NOMO-1 treated with DMSO at 0.1 percent for 48 hours (cell line): Measurements from ENCODE around the gene SH3RF2.
"Not testable (repeated sequence)": the region's sequence is repeated elsewhere in the genome, so short reads cannot be mapped to it uniquely, and the experiment has no call there.

ENCODE experiments used
- DNase-seq: peaks from one replicate; lab custom pipeline; 2025; ENCODE audit not compliant: unreplicated experiment; lab: John Stamatoyannopoulos, UW

Gene SH3RF2

DNA sequence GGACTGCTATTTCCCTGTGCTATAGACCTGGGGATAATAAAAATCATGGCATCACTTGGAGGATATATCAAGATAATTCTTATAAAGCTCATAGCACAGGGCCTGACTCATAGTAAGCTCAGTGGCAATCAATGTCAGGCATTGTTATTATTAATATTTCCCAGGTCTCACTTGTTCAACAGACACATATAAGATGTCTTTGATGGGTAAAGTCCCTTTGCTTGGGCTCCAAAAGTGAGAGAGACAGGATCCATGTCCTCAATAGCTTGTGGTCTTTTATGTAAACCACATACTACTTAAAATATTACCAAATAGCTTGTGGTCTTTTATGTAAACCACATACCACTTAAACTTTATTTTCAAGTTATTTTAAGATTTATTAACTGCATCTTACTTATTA, 11.2 kb downstream of the SH3RF2 start:
- peak; percentile 61 for DNase-seq

DNA sequence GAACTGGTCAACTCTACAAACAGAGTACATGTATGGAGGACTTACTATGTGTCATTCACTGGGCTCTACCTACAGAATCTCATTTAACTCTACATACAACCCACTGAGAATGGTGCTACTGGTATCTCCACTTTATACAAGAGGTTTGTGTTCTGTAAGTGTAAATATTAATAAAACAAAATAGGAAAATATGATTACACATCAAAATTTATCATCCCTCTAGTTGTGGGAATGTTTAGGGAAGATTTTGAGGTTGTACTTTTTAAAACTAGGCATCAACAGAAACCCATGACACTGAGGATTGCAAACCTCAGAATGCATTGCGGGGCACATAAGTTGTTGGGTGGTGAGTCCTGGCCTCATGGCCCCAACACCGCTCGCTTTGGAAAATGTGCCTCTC, 11.7 kb downstream of the SH3RF2 start:
- no peak for DNase-seq

DNA sequence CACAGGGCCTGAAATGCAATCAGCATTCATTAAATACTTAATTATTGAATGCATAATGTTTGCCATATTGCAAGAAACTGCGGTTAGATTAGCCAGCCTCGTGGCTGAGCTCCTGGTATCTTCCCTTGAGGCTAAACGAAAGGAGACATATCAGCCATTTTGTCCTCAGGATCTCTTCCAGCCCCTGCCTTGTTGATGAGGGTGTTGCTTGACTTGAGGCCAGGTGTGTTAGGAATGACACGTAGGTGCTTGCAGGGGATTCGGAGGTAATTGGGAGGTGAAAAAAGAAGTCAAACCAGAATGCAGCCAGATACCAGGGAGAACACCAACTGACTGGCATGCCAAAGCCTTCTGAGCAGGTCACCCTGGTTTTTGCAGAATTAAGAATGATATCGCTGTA, 12.5 kb downstream of the SH3RF2 start:
- DNase-seq, result no peak

DNA sequence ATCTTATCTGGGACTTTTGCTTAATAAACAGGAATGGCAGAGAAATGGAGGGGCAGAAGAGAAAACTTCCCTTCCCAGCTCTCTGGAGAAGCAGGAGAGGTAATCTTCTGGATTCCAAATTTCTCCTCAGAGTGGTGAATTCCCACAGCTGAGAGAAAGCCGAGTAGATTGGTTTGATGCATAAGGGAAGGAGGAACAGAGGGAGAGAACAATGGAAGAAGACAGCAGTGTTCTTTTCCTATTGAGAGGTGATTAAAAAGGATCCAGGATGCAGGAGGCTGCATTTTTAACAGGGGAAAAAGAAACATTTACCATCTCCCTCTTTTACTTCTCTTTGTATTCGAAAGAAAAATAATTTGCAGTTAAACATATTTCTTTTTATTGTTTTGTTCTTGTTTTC, 13.1 kb downstream of the SH3RF2 start:
- DNase-seq, result no peak

DNA sequence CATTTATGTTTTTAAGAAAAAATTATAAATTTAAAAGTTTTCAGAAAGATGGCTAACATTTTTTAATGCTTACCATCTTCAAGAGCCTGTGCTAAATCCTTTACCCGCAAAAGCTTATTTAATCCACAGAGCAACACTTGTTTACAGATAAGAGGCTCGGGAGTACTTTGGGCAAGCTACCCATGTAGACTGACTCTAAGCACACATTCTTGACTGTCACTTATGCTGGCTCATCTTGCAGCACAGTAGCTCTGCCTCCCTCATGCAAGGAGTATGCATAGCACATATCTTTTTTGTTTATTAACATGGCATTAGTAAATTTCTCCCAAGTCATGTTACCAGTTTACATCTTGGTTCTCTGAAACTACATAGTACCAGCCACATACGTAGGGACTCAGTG, 14.7 kb downstream of the SH3RF2 start:
- DNase-seq, result no peak

- DNase-seq, result no peak
Observed at GRCh38 chr5:145953202-145953601, 16.8 kb downstream of the SH3RF2 start.

DNA sequence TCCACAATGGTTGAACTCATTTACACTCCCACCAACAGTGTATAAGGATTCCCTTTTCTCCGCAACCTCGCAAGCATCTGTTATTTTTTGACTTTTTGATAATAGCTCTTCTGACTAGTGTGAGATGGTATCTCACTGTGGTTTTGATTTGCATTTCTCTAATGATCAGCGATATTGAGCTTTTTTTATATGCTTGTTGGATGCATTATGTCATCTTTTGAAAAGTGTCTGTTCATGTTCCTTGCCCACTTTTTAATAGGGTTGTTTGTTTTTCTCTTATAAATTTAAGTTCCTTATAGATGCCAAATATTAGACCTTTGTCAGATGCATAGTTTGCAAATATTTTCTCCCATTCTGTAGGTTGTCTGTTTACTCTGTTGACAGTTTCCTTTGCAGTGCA, 17.8 kb downstream of the SH3RF2 start:
- DNase-seq, result not testable (repeated sequence)

- no peak for DNase-seq
Observed at GRCh38 chr5:145957388-145957787, 21.0 kb downstream of the SH3RF2 start.

DNA sequence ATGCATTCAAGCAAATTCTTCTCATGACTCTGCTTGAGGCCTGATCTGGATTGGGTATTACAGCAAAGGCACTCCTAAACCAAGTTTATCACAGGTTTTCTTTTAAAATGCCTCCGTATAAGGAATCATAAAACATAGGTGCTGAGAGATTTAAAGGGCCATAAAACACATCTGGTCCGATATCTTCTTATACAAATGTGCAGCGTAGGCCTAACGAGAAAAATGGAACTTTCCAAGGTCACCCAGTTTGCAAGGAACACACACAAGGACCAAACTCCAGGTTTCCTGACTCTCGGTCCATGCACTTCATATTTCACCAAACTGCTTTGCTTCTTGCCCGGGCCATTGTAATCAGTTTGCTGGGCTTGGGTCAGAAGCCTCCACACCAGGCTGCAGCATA, 22.1 kb downstream of the SH3RF2 start:
- DNase-seq, result no peak

DNA sequence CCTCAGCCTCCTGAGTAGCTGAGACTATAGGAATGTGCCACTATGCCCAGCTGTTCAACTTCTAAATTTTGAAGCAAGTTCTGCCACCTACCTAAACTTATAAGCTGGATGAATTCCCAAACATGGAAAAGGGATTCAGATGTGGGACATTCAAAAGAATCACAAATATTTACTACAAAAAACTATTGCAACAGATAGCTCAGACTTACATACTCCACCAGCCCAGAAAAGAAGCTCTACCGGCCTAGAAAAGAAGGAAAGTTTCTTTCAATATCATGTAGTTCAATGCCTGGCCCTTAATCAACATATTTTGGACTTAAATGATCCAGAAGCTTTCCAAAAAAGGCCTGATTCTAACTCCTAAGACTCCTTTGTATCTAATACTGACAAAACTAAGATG, 23.8 kb downstream of the SH3RF2 start:
- DNase-seq, result no peak

DNA sequence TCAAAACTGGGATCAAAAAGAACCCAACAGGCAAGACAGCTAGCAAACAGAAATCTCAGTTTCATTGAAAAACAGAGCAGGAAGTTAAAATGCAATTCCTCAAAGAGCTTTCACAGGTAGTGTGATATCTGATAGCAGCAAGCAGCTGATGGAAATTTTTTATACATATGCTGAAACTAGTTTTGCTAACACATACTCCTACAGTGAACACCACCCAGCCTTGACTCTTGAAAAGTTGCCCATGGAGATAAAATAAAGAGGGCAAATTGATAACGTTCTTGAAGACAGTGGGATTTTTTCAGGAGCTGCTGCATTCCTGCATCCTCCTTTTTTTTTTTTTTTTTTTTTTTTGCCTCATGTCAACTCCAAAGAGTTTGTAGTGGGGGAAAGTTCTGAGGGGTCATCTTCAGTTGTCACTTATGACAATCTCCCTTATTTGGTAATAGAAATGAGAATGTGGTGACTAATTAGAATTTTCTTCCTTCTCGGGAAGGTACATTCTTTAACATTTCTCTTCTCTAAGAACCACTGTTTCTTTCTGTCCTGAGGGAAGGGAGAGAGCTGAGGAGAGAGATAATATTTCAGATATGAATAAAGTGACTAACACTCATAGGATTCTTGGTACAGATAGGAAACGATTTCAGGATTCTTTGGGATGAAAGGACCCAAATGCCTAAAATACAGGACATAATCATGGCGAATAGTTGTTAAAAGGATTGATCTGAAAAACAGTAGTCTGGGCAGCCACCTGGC, 24.6 kb downstream of the SH3RF2 start:
- DNase-seq, result no peak

DNA sequence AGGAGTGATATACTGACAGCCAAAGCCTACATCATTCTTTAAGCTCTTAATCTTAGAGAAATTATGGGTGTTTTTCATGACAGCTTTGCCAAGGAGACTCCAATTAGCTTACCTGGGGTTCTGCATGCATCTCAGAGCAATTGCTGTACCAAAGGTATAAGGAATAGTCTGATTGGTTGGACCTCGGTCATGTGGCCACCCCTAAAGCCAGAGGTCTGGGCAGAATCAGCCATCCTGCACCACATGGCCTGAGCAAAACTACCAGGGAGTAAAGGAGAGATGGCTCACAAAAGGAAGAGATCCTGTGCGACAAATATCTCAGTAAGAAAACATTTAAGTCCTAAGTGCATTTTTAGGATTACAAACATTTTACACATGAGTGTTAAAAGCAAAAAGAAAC, 25.6 kb downstream of the SH3RF2 start:
- no peak for DNase-seq

GRCh38 chr5:145964008-145964407, 27.6 kb downstream of the SH3RF2 start:
- not testable (repeated sequence) for DNase-seq

- peak; percentile 33 for DNase-seq
Observed at GRCh38 chr5:145965804-145966203, 29.4 kb downstream of the SH3RF2 start.

GRCh38 chr5:145967296-145967695, 30.9 kb downstream of the SH3RF2 start:
- no peak for DNase-seq

DNA sequence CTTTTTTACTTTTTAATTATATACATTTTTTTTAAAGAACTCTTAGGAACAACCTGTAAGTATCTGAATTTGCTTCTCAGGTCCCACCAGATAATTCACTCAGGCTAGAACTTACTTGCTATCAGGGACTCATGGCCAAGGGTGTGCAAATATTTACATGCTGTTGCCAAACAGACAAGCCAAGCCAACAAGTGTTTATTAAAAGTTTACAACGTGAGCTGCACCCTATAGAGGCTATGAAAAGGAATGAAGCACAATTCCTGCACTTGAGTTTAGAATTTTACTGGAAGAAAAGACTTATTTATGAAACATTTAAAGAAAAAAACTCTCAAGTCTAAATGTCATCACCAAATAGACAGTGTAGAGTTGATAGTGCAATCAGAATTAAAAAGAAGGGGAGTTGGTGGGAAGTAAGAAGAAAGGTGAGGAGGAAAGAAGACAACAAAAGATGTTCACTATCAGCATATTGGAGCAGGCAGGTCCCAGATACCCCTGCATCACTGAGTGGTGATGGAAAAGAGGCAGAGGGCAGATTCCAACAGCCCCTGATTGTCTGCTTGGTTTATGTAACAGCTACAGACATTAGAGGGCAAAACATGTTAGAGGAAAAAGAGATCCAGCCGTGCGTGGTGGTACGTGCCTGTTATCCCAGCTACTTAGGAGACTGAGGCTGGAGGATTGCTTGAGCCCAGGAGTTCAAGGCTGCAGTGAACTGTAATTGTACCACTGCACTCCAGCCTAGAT, 32.8 kb downstream of the SH3RF2 start:
- no peak for DNase-seq

DNA sequence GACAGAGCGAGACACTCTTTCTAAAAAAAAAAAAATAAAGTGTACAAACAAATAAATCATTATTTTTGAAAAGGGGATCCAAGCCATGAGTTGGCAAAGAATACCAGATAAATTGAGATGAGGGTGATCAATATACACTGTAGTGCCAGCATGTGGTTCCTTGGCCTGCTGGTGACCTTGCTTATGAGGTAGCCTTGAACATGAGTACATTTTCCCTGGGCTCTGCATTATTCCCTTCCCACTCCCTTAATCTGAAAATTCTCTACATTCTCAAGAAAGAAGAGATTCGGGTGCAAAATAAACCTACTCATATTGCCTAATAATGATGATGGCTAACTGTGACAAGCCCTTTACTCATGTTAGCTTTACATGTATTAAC, 33.3 kb downstream of the SH3RF2 start:
- DNase-seq, result no peak

DNA sequence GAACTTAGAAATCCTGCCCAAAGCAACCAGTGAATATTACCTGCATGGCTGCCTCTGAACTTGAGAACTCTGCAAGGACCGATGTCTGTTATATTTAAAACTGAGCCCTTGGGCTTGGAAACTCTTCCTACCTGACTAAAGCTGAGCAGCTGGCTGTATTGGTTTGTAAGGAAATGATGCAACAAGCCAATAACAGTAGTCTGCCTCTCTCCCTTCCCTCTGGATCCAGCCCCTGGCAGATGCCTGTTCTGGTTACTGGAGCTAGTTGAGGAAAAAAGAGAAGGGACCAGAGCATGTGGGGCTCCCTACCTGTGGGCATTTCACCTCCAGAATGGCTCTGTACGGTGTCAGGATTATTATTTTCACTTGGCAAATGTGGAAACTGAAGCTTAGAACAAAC, 34.7 kb downstream of the SH3RF2 start:
- DNase-seq, result no peak

- no peak for DNase-seq
Observed at GRCh38 chr5:145971701-145972100, 35.3 kb downstream of the SH3RF2 start.

- no peak for DNase-seq
Observed at GRCh38 chr5:145975001-145975360, 38.6 kb downstream of the SH3RF2 start.

DNA sequence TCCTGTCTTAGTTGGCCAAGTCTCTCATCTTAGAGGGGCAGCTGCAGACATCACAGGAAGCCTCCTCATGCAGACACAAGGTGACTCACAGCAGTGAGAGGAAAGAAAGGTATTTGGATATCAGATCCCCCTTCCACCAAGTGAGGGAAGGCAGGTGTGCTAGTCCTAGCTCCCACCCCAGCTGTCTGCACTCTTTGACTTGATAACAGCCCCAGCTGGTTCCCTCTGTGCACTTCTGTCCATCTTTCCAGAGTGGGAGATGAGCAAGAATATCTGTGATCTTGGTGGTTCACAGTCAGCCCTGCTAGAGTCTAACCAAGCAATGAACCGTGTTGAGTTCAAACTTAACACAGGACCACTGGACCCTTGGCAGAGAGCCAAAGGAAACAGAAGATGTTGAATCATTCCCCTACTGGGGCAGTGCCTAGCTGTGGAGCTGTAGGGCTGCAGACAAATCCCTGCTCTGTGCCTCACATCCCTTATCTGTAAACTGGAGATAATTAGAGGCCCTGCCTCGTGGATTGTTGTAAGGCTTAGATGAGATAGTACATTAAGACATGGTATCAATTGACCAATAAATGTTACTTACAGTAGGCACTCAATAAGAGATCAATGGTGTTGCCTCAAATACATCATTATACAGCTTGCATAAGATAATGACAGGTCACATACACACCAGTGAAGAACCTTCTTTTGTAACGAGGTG, 39.1 kb downstream of the SH3RF2 start:
- no peak for DNase-seq
